GM23338 (cell line): ENCODE data around the gene MPZ. TPM values are rescaled to one million over a fixed set of nuclear protein-coding genes. Genes with fewer than 3 reads are reported as not detected.

Experiments used
- ATAC-seq: fragments of 200-7000 bp; cut with Tn5 transposase; 3 replicates; pipeline ENCODE4 v1.9.1; 2020
- DNase-seq: peaks from one replicate; pipeline ENCODE4 v3.0.0-alpha.2; 2015; ENCODE audit warnings: low spot score
- H2AFZ ChIP-seq: fragments of 200-600 bp; sonication (generic); 2 replicates; pipeline ENCODE4 v1.8.0; 2016; ENCODE audit warnings: antibody characterized with exemption, mild to moderate bottlenecking, moderate library complexity
- H3F3A ChIP-seq: fragments of 200-600 bp; sonication (generic); replicated peaks from 2 replicates; pipeline ENCODE4 v1.8.0; 2017; ENCODE audit warnings: antibody characterized with exemption, mixed run types, low read depth
- H3K27ac ChIP-seq: fragments of 200-600 bp; sonication (generic); 2 replicates; pipeline ENCODE4 v1.6.1; 2016; ENCODE audit warnings: low read depth
- H3K27me3 ChIP-seq: fragments of 200-600 bp; sonication (generic); 2 replicates; pipeline ENCODE4 v1.8.0; 2016; ENCODE audit warnings: mild to moderate bottlenecking, mixed run types, moderate library complexity; ENCODE audit not compliant: insufficient read depth
- H3K36me3 ChIP-seq: fragments of 200-600 bp; sonication (generic); 2 replicates; pipeline ENCODE4 v1.8.0; 2016; ENCODE audit warnings: mild to moderate bottlenecking; ENCODE audit not compliant: insufficient read depth
- H3K4me1 ChIP-seq: fragments of 200-600 bp; sonication (generic); 2 replicates; pipeline ENCODE4 v1.8.0; 2016; ENCODE audit warnings: mild to moderate bottlenecking, moderate library complexity; ENCODE audit not compliant: insufficient read depth
- H3K4me2 ChIP-seq: fragments of 200-600 bp; sonication (generic); 2 replicates; pipeline ENCODE4 v1.7.1; 2017; ENCODE audit warnings: mixed run types
- H3K4me3 ChIP-seq: fragments of 200-600 bp; sonication (generic); 2 replicates; pipeline ENCODE4 v1.6.1; 2016; ENCODE audit warnings: mixed run types
- H3K79me2 ChIP-seq: fragments of 200-600 bp; sonication (generic); replicated peaks from 2 replicates; pipeline ENCODE4 v1.8.0; 2017; ENCODE audit warnings: mild to moderate bottlenecking; ENCODE audit not compliant: insufficient read depth
- H3K9me2 ChIP-seq: fragments of 200-600 bp; sonication (generic); 2 replicates; pipeline ENCODE4 v1.8.0; 2017; ENCODE audit not compliant: insufficient read depth
- H4K20me1 ChIP-seq: fragments of 200-600 bp; sonication (generic); replicated peaks from 2 replicates; pipeline ENCODE4 v1.8.0; 2017; ENCODE audit warnings: mild to moderate bottlenecking; ENCODE audit not compliant: insufficient read depth
- H3K27ac Mint-ChIP-seq: 2 replicates; pipeline ENCODE4 v1.8.0; 2020; ENCODE audit warnings: inconsistent platforms, mild to moderate bottlenecking, moderate library complexity, mixed read lengths
- H3K27me3 Mint-ChIP-seq: 3 replicates; pipeline ENCODE4 v1.8.0; 2022; ENCODE audit warnings: low read depth, mild to moderate bottlenecking, moderate library complexity, mixed read lengths, inconsistent platforms; ENCODE audit not compliant: insufficient read depth, poor library complexity
- H3K36me3 Mint-ChIP-seq: 3 replicates; pipeline ENCODE4 v1.8.0; 2021; ENCODE audit warnings: low read depth, mild to moderate bottlenecking, inconsistent platforms, moderate library complexity, mixed read lengths
- H3K4me1 Mint-ChIP-seq: 3 replicates; pipeline ENCODE4 v1.8.0; 2020; ENCODE audit warnings: mild to moderate bottlenecking, inconsistent platforms, mixed read lengths
- H3K4me3 Mint-ChIP-seq: 3 replicates; pipeline ENCODE4 v1.8.0; 2021; ENCODE audit warnings: moderate library complexity, mild to moderate bottlenecking, inconsistent platforms, mixed read lengths
- H3K9me3 Mint-ChIP-seq: 3 replicates; pipeline ENCODE4 v1.8.0; 2020; ENCODE audit warnings: moderate library complexity, mild to moderate bottlenecking, inconsistent platforms, mixed read lengths
- CREB1 ChIP-seq: fragments of 250-450 bp; sonication (Bioruptor Pico); IDR thresholded peaks from 2 replicates; pipeline ENCODE4 v1.5.0; 2020; ENCODE audit warnings: low read depth, mild to moderate bottlenecking, moderate library complexity
- CTCF ChIP-seq, 2 experiments: fragments of 200-600 bp in 1 of 2; sonication (generic) in 1 of 2; conservative IDR thresholded peaks; 2 replicates each; pipeline versions ENCODE4 v1.5.1 to v1.6.1; 2016 to 2017; ENCODE audit warnings: antibody characterized with exemption in 2 of 2, low read depth in 2 of 2, mild to moderate bottlenecking in 2 of 2, moderate library complexity in 1 of 2
- ETS1 ChIP-seq: IDR thresholded peaks from 2 replicates; pipeline ENCODE4 v1.6.1; 2016; ENCODE audit warnings: antibody characterized with exemption
- EZH2 ChIP-seq: fragments of 200-600 bp; sonication (generic); IDR thresholded peaks from one replicate; pipeline ENCODE4 v1.8.0; 2017; ENCODE audit warnings: antibody characterized with exemption, mild to moderate bottlenecking, low read depth; ENCODE audit not compliant: unreplicated experiment
- EZH2phosphoT487 ChIP-seq: fragments of 200-600 bp; sonication (generic); IDR thresholded peaks from one replicate; pipeline ENCODE4 v1.8.1; 2018; ENCODE audit warnings: antibody characterized with exemption; ENCODE audit not compliant: unreplicated experiment
- NANOG ChIP-seq: IDR thresholded peaks from 2 replicates; pipeline ENCODE4 v1.6.1; 2016; ENCODE audit warnings: antibody characterized with exemption, borderline replicate concordance
- POLR2AphosphoS5 ChIP-seq: IDR thresholded peaks from 2 replicates; pipeline ENCODE4 v1.6.1; 2016; ENCODE audit warnings: antibody characterized with exemption, low read depth
- REST ChIP-seq: IDR thresholded peaks from one replicate; pipeline ENCODE4 v1.6.1; 2018; ENCODE audit warnings: antibody characterized with exemption; ENCODE audit not compliant: unreplicated experiment
- STAT1 ChIP-seq: IDR thresholded peaks from one replicate; pipeline ENCODE4 v1.6.1; 2016; ENCODE audit warnings: antibody characterized with exemption; ENCODE audit not compliant: unreplicated experiment
- ZNF114 ChIP-seq: fragments of 250-450 bp; sonication (Bioruptor Pico); IDR thresholded peaks from 2 replicates; pipeline ENCODE4 v1.5.0; 2020; ENCODE audit warnings: mild to moderate bottlenecking, moderate library complexity
- ZNF462 ChIP-seq: fragments of 250-450 bp; sonication (Bioruptor Pico); IDR thresholded peaks from 2 replicates; pipeline ENCODE4 v1.5.0; 2020; ENCODE audit warnings: mild to moderate bottlenecking, moderate library complexity
- polyA plus RNA-seq: library from polyadenylated mRNA; unstranded; fragments of >200 nt; fragmentation: Nextera tagmentation; extraction: Ambion mirVana; gene quantifications from 2 replicates; pipeline ENCODE4 v1.2.1, GENCODE V29; 2016
- total RNA-seq: library from RNA; depleted of rRNA; stranded (reverse); fragments of >200 nt; shearing (Covaris generic); gene quantifications from 2 replicates; pipeline ENCODE4 v1.2.3, GENCODE V29; 2014

The MPZ gene
- total and polyA plus RNA-seq, 2 experiments from 2014 or later = 1.9 to 4.0 TPM

GRCh38 chr1:161305867-161306519, 3.8 kb downstream of the MPZ start:
- Mint-ChIP-seq H3K27me3 (peaks cover 3% of the 10 kb centered on the region), H3K4me3 (peak overlapping the region; percentile 96), H3K9me3 (no peaks in the 10 kb centered on the region), H3K4me1 (peaks cover 45% of the 10 kb centered on the region), H3K36me3 (no peaks in the 10 kb centered on the region), H3K27ac (peak overlapping the region; percentile 61; the same call in 1 of the 2 replicates)
- TF ChIP-seq REST (peak; percentile 22), ETS1 (no peak; the same call in 1 of the 2 replicates), NANOG (no peak), EZH2phosphoT487 (no peak), STAT1 (no peak), POLR2AphosphoS5 (peak; percentile 92), EZH2 (no peak), ZNF462 (CRISPR knock-in tag) (no peak), CREB1 (CRISPR knock-in tag) (peak; percentile 78), ZNF114 (CRISPR knock-in tag) (no peak), CTCF (conservative IDR thresholded peaks at IDR 0.05; ENCODE audit: low read depth in 2 of 2) (peak; percentile 71 to 93)
- Histone ChIP-seq H3K27ac (peak overlapping the region; percentile 73; the same call in 1 of the 2 replicates), H3K4me3 (peak overlapping the region; percentile 80), H3K79me2 (peaks cover 16% of the 10 kb centered on the region), H3K9me2 (no peaks in the 10 kb centered on the region), H3F3A (0 out of 2 replicates have a peak, but pooled peaks cover 3% of the 10 kb centered on the region), H3K4me1 (peaks cover 43% of the 10 kb centered on the region), H2AFZ (peak overlapping the region; percentile 87; the same call in 1 of the 2 replicates), H3K27me3 (no peaks in the 10 kb centered on the region), H4K20me1 (no peaks in the 10 kb centered on the region), H3K4me2 (peak overlapping the region; percentile 83), H3K36me3 (no peaks in the 10 kb centered on the region)
- ATAC-seq (peak; percentile 87), DNase-seq (peak; percentile 97)
